HEK293 (cell line): ENCODE data around the gene OCLN.
A peak's percentile ranks its signal among the peaks of the same experiment; 100 is the strongest.

Experiments used
- BCL11B ChIP-seq: fragments of 450-650 bp; formaldehyde crosslinking; IDR thresholded peaks from 2 replicates; pipeline ENCODE4 v1.5.1; 2016; ENCODE audit warnings: low read depth, missing biosample characterization, missing genetic modification characterization
- GLIS2 ChIP-seq: fragments of 450-650 bp; formaldehyde crosslinking; IDR thresholded peaks from 2 replicates; pipeline ENCODE4 v1.5.1; 2016; ENCODE audit warnings: missing biosample characterization, missing genetic modification characterization
- HOXD13 ChIP-seq: sonication (generic); formaldehyde crosslinking; IDR thresholded peaks from 2 replicates; pipeline ENCODE4 v1.8.0; 2022; ENCODE audit warnings: missing genetic modification reagents, borderline replicate concordance
- IKZF3 ChIP-seq: fragments of 450-650 bp; IDR thresholded peaks from 2 replicates; pipeline ENCODE4 v1.5.0; 2018; ENCODE audit warnings: missing biosample characterization, mild to moderate bottlenecking, missing genetic modification characterization, moderate library complexity
- MEIS1 ChIP-seq: sonication (generic); formaldehyde crosslinking; IDR thresholded peaks from 2 replicates; pipeline ENCODE4 v1.8.1; 2022; ENCODE audit warnings: missing genetic modification reagents, mild to moderate bottlenecking, borderline replicate concordance
- MYNN ChIP-seq: fragments of 450-650 bp; formaldehyde crosslinking; IDR thresholded peaks from 2 replicates; pipeline ENCODE4 v1.5.1; 2016; ENCODE audit warnings: missing biosample characterization, missing genetic modification characterization, borderline replicate concordance
- REPIN1 ChIP-seq: fragments of 450-650 bp; formaldehyde crosslinking; IDR thresholded peaks from 2 replicates; pipeline ENCODE4 v1.5.1; 2017; ENCODE audit warnings: missing biosample characterization, missing genetic modification characterization, low read depth
- SCRT2 ChIP-seq: fragments of 450-650 bp; formaldehyde crosslinking; IDR thresholded peaks from 2 replicates; pipeline ENCODE4 v1.5.1; 2016; ENCODE audit warnings: missing biosample characterization, missing genetic modification characterization
- TRIM28 ChIP-seq: IDR thresholded peaks from 2 replicates; pipeline ENCODE4 v1.6.1; 2011; ENCODE audit warnings: low read length, control low read depth, borderline replicate concordance
- ZBTB11 ChIP-seq: fragments of 450-650 bp; formaldehyde crosslinking; conservative IDR thresholded peaks from 2 replicates; pipeline ENCODE4 v1.5.1; 2016; ENCODE audit warnings: low read depth, missing biosample characterization, missing genetic modification characterization
- ZBTB8A ChIP-seq: fragments of 450-650 bp; formaldehyde crosslinking; IDR thresholded peaks from 2 replicates; pipeline ENCODE4 v1.5.1; 2016; ENCODE audit warnings: missing biosample characterization, missing genetic modification characterization
- ZEB2 ChIP-seq: fragments of 450-650 bp; formaldehyde crosslinking; IDR thresholded peaks from 2 replicates; pipeline ENCODE4 v1.5.1; 2016; ENCODE audit warnings: missing biosample characterization, missing genetic modification characterization
- ZFP3 ChIP-seq: fragments of 450-650 bp; formaldehyde crosslinking; IDR thresholded peaks from 2 replicates; pipeline ENCODE4 v1.5.1; 2016; ENCODE audit warnings: low read depth, missing biosample characterization, missing genetic modification characterization
- ZIC2 ChIP-seq: fragments of 450-650 bp; formaldehyde crosslinking; IDR thresholded peaks from 2 replicates; pipeline ENCODE4 v1.5.1; 2016; ENCODE audit warnings: missing biosample characterization, missing genetic modification characterization
- ZNF10 ChIP-seq: fragments of 450-650 bp; formaldehyde crosslinking; IDR thresholded peaks from 2 replicates; pipeline ENCODE4 v1.5.1; 2017; ENCODE audit warnings: missing biosample characterization, missing genetic modification characterization
- ZNF138 ChIP-seq: fragments of 450-650 bp; formaldehyde crosslinking; IDR thresholded peaks from 2 replicates; pipeline ENCODE4 v1.5.1; 2016; ENCODE audit warnings: missing biosample characterization, missing genetic modification characterization, borderline replicate concordance
- ZNF175 ChIP-seq: fragments of 450-650 bp; formaldehyde crosslinking; IDR thresholded peaks from 2 replicates; pipeline ENCODE4 v1.5.1; 2016; ENCODE audit warnings: missing biosample characterization, missing genetic modification characterization
- ZNF24 ChIP-seq: fragments of 450-650 bp; formaldehyde crosslinking; IDR thresholded peaks from 2 replicates; pipeline ENCODE4 v1.5.1; 2016; ENCODE audit warnings: missing biosample characterization, missing genetic modification characterization
- ZNF274 ChIP-seq, 2 experiments: fragments of 200-500 bp in 1 of 2; fragments of 450-650 bp in 1 of 2; sonication (Bioruptor generic) in 1 of 2; formaldehyde crosslinking in 1 of 2; IDR thresholded peaks; 2 replicates each; pipeline versions ENCODE4 v1.5.1 to v1.6.1; 2014 to 2016; ENCODE audit warnings: borderline replicate concordance in 1 of 2, inconsistent platforms in 1 of 2, low read length in 1 of 2, missing biosample characterization in 1 of 2, missing genetic modification characterization in 1 of 2
- ZNF280D ChIP-seq: fragments of 450-650 bp; formaldehyde crosslinking; IDR thresholded peaks from 2 replicates; pipeline ENCODE4 v1.5.1; 2016; ENCODE audit warnings: missing biosample characterization, missing genetic modification characterization
- ZNF292 ChIP-seq: fragments of 450-650 bp; formaldehyde crosslinking; IDR thresholded peaks from 2 replicates; pipeline ENCODE4 v1.5.1; 2016; ENCODE audit warnings: low read depth, missing biosample characterization, missing genetic modification characterization, borderline replicate concordance
- ZNF521 ChIP-seq: fragments of 450-650 bp; formaldehyde crosslinking; IDR thresholded peaks from 2 replicates; pipeline ENCODE4 v1.5.1; 2017; ENCODE audit warnings: missing biosample characterization, mild to moderate bottlenecking, missing genetic modification characterization
- ZNF544 ChIP-seq: fragments of 450-650 bp; formaldehyde crosslinking; IDR thresholded peaks from 2 replicates; pipeline ENCODE4 v1.5.0; 2017; ENCODE audit warnings: missing biosample characterization, missing genetic modification characterization
- ZNF548 ChIP-seq: fragments of 450-650 bp; formaldehyde crosslinking; IDR thresholded peaks from 2 replicates; pipeline ENCODE4 v1.5.1; 2016; ENCODE audit warnings: missing biosample characterization, missing genetic modification characterization
- ZNF558 ChIP-seq: fragments of 450-650 bp; formaldehyde crosslinking; IDR thresholded peaks from 2 replicates; pipeline ENCODE4 v1.5.1; 2016; ENCODE audit warnings: missing biosample characterization, missing genetic modification characterization
- ZNF561 ChIP-seq: fragments of 450-650 bp; IDR thresholded peaks from 2 replicates; pipeline ENCODE4 v1.5.1; 2018; ENCODE audit warnings: missing biosample characterization, missing genetic modification characterization, borderline replicate concordance
- ZNF624 ChIP-seq: fragments of 450-650 bp; formaldehyde crosslinking; IDR thresholded peaks from 2 replicates; pipeline ENCODE4 v1.5.1; 2017; ENCODE audit warnings: missing biosample characterization, missing genetic modification characterization
- ZNF670 ChIP-seq: fragments of 450-650 bp; formaldehyde crosslinking; IDR thresholded peaks from 2 replicates; pipeline ENCODE4 v1.5.1; 2016; ENCODE audit warnings: missing biosample characterization, missing genetic modification characterization, low read depth
- ZNF747 ChIP-seq: fragments of 450-650 bp; formaldehyde crosslinking; IDR thresholded peaks from 2 replicates; pipeline ENCODE4 v1.5.1; 2016; ENCODE audit warnings: missing biosample characterization, missing genetic modification characterization
- ZNF843 ChIP-seq: fragments of 450-650 bp; formaldehyde crosslinking; IDR thresholded peaks from 2 replicates; pipeline ENCODE4 v1.5.1; 2016; ENCODE audit warnings: missing biosample characterization, missing genetic modification characterization
- ZSCAN18 ChIP-seq: fragments of 450-650 bp; formaldehyde crosslinking; IDR thresholded peaks from 2 replicates; pipeline ENCODE4 v1.5.1; 2016; ENCODE audit warnings: missing biosample characterization, missing genetic modification characterization
- ZSCAN30 ChIP-seq: fragments of 450-650 bp; IDR thresholded peaks from 2 replicates; pipeline ENCODE4 v1.5.1; 2018; ENCODE audit warnings: missing biosample characterization, mild to moderate bottlenecking, missing genetic modification characterization, moderate library complexity
- TF ChIP-seq, protein P1 (sequence below): fragments of 450-650 bp; formaldehyde crosslinking; IDR thresholded peaks from 2 replicates; pipeline ENCODE4 v1.5.1; 2016; ENCODE audit warnings: missing biosample characterization, missing genetic modification characterization

The OCLN gene

GRCh38 chr5:69492923-69493395 lies 369 bp downstream of the OCLN start (continued):
- TF ChIP-seq GLIS2 (tag by site-specific recombination) (peak; percentile 95), TRIM28 (no peak), ZNF10 (tag by site-specific recombination) (no peak), HOXD13 (CRISPR knock-in tag) (no peak), ZNF670 (no peak), REPIN1 (tag by site-specific recombination) (no peak), ZNF561 (tag by site-specific recombination) (no peak), MEIS1 (CRISPR knock-in tag) (no peak), ZNF280D (tag by site-specific recombination) (no peak), ZNF24 (no peak), ZNF624 (tag by site-specific recombination) (no peak), ZSCAN18 (tag by site-specific recombination) (no peak), ZNF292 (tag by site-specific recombination) (no peak), ZNF175 (no peak), ZNF544 (tag by site-specific recombination) (no peak), ZNF548 (tag by site-specific recombination) (no peak), ZNF843 (tag by site-specific recombination) (no peak), ZNF558 (tag by site-specific recombination) (peak; percentile 11; the same call in 1 of the 2 replicates), BCL11B (tag by site-specific recombination) (0 out of 2 replicates have a peak, but pooled peaks have one; percentile 10), ZNF138 (no peak), ZBTB8A (tag by site-specific recombination) (no peak), ZNF747 (tag by site-specific recombination) (no peak), ZIC2 (tag by site-specific recombination) (peak; percentile 34; the same call in 1 of the 2 replicates), ZFP3 (tag by site-specific recombination) (no peak), SCRT2 (no peak), ZNF274 (IDR thresholded peaks at IDR 0.05; ENCODE audit: low read length) (no peak), ZNF274 (tag by site-specific recombination; IDR thresholded peaks at IDR 0.05; ENCODE audit: borderline replicate concordance) (no peak), ZBTB11 (tag by site-specific recombination) (no peak), ZNF521 (tag by site-specific recombination) (no peak), ZSCAN30 (tag by site-specific recombination) (0 out of 2 replicates have a peak, but pooled peaks have one; percentile 2), ZEB2 (tag by site-specific recombination) (no peak), IKZF3 (peak; percentile 64; the same call in 1 of the 2 replicates), MYNN (no peak)
- TF ChIP-seq, protein P1, sequence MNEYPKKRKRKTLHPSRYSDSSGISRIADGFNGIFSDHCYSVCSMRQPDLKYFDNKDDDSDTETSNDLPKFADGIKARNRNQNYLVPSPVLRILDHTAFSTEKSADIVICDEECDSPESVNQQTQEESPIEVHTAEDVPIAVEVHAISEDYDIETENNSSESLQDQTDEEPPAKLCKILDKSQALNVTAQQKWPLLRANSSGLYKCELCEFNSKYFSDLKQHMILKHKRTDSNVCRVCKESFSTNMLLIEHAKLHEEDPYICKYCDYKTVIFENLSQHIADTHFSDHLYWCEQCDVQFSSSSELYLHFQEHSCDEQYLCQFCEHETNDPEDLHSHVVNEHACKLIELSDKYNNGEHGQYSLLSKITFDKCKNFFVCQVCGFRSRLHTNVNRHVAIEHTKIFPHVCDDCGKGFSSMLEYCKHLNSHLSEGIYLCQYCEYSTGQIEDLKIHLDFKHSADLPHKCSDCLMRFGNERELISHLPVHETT (tag by site-specific recombination) = no peak
